A673 (cell line): ENCODE data around the gene COMMD6. TPM values are rescaled to one million over a fixed set of nuclear protein-coding genes. Genes with fewer than 3 reads are reported as not detected.

Source experiments
- BruUV-seq: library from RNA; stranded (reverse); fragments of 400-500 nt; replicated peaks from 2 replicates; lab custom pipeline; 2021; lab: Mats Ljungman, UMichigan
- CTCF ChIA-PET: fragments of 300-600 bp; sonication (Branson Sonifier 250); formaldehyde crosslinking; loops from one replicate; lab custom pipeline; 2022; ENCODE audit warnings: antibody characterized with exemption; lab: Charles Lee
- POLR2A ChIA-PET: fragments of 300-600 bp; sonication (Branson Sonifier 250); formaldehyde crosslinking; loops from one replicate; lab custom pipeline; 2022; ENCODE audit warnings: antibody characterized with exemption; ENCODE audit not compliant: low non-redundant PET; lab: Charles Lee
- DNase-seq: peaks from one replicate; pipeline ENCODE4 v3.0.0-alpha.2; 2015; ENCODE audit warnings: low spot score
- H3K27ac ChIP-seq: fragments of 200-600 bp; sonication (generic); 2 replicates; pipeline ENCODE4 v1.5.1; 2016; ENCODE audit warnings: mixed run types, low read depth, mild to moderate bottlenecking, mixed read lengths, antibody characterized with exemption, low read length; ENCODE audit not compliant: poor library complexity, severe bottlenecking
- H3K27me3 ChIP-seq: fragments of 200-600 bp; sonication (generic); replicated peaks from 2 replicates; pipeline ENCODE4 v1.6.1; 2017; ENCODE audit warnings: mixed run types, low read depth, mild to moderate bottlenecking, mixed read lengths, antibody characterized with exemption, low read length; ENCODE audit not compliant: insufficient read depth, poor library complexity
- H3K36me3 ChIP-seq: fragments of 200-600 bp; sonication (generic); 2 replicates; pipeline ENCODE4 v1.6.1; 2016; ENCODE audit warnings: mixed run types, mild to moderate bottlenecking, mixed read lengths, antibody characterized with exemption, low read length; ENCODE audit not compliant: insufficient read depth, poor library complexity, severe bottlenecking
- H3K4me1 ChIP-seq: fragments of 200-600 bp; sonication (generic); 2 replicates; pipeline ENCODE4 v1.6.1; 2017; ENCODE audit warnings: mixed run types, mild to moderate bottlenecking, mixed read lengths, antibody characterized with exemption, low read length; ENCODE audit not compliant: insufficient read depth, poor library complexity, severe bottlenecking
- H3K4me3 ChIP-seq: fragments of 200-600 bp; sonication (generic); 2 replicates; pipeline ENCODE4 v1.5.1; 2016; ENCODE audit warnings: low read depth, mixed run types, mild to moderate bottlenecking, mixed read lengths, low read length; ENCODE audit not compliant: poor library complexity, severe bottlenecking
- H3K9me3 ChIP-seq: fragments of 200-600 bp; sonication (generic); 2 replicates; pipeline ENCODE4 v1.6.1; 2016; ENCODE audit warnings: mixed run types, low read depth, mild to moderate bottlenecking, mixed read lengths, antibody characterized with exemption, low read length; ENCODE audit not compliant: poor library complexity, severe bottlenecking
- CTCF ChIP-seq: fragments of 300-800, 200-600 bp; sonication (generic); conservative IDR thresholded peaks from 2 replicates; pipeline ENCODE4 v1.5.1; 2017; ENCODE audit warnings: low read depth, mild to moderate bottlenecking, antibody characterized with exemption, low read length, moderate library complexity, mixed read lengths
- EZH2 ChIP-seq: fragments of 200-600 bp; sonication (generic); IDR thresholded peaks from 2 replicates; pipeline ENCODE4 v1.6.1; 2017; ENCODE audit warnings: borderline replicate concordance, low read depth, mild to moderate bottlenecking, mixed read lengths, antibody characterized with exemption, low read length; ENCODE audit not compliant: poor library complexity, severe bottlenecking
- intact Hi-C: fragments of 100-400 bp; cut with micrococcal nuclease; formaldehyde crosslinking; loops from one replicate; pipeline ENCODE4 v1.10.0; 2022; ENCODE audit not compliant: unreplicated experiment
- total RNA-seq: library from RNA; stranded (reverse); gene quantifications from 2 replicates; pipeline ENCODE4 v1.2.3, GENCODE V29; 2021

COMMD6 gene
- total RNA-seq, 1 experiment from 2014 or later: 60.4 TPM

GRCh38 chr13:75486146-75487062 lies 51.2 kb downstream of the COMMD6 start:
- POLR2A ChIA-PET: no interaction called here
- TF ChIP-seq CTCF: no peak
- TF ChIP-seq EZH2: no peak
- BruUV-seq: no TSS peak

GRCh38 chr13:75485286-75486062 lies 52.2 kb downstream of the COMMD6 start:
- no peak overlapping the region for H3K27ac ChIP-seq
- no peaks in the 10 kb centered on the region for H3K36me3 ChIP-seq
- H3K27me3 ChIP-seq: peaks cover 9% of the 10 kb centered on the region
- DNase-seq: no peak
- ChIA-PET CTCF (no interaction called here), POLR2A (no interaction called here)
- TF ChIP-seq EZH2 (no peak), CTCF (no peak)
- no peaks in the 10 kb centered on the region for H3K4me1 ChIP-seq
- no peak overlapping the region for H3K4me3 ChIP-seq
- BruUV-seq: no TSS peak
- no peaks in the 10 kb centered on the region for H3K9me3 ChIP-seq
- intact Hi-C loops: no loop called here

More at GRCh38 chr13:75486146-75487062, 51.2 kb downstream of the COMMD6 start:
- H3K27ac ChIP-seq: no peak overlapping the region
- no peaks in the 10 kb centered on the region for H3K9me3 ChIP-seq
- intact Hi-C loops: no loop called here
- no peaks in the 10 kb centered on the region for H3K4me1 ChIP-seq
- DNase-seq: no peak
- no peaks in the 10 kb centered on the region for H3K36me3 ChIP-seq
- CTCF ChIA-PET: no interaction called here
- H3K4me3 ChIP-seq: no peak overlapping the region
- H3K27me3 ChIP-seq: peaks cover 3% of the 10 kb centered on the region

GRCh38 chr13:75482820-75483079 lies 54.9 kb downstream of the COMMD6 start:
- POLR2A ChIA-PET: no interaction called here
- Histone ChIP-seq H3K4me1 (no peaks in the 10 kb centered on the region), H3K27me3 (peaks cover 32% of the 10 kb centered on the region), H3K9me3 (no peaks in the 10 kb centered on the region), H3K36me3 (no peaks in the 10 kb centered on the region), H3K27ac (no peak overlapping the region), H3K4me3 (peak overlapping the region; percentile 83)
- no peak for DNase-seq
- intact Hi-C loops: loop anchor here (1.0 to 5.0 kb wide), 2 partner anchors 67 to 110 kb away; partner anchors contain the start of gene UCHL3
- CTCF ChIA-PET: no interaction called here
- TF ChIP-seq EZH2: no peak
- TF ChIP-seq CTCF: no peak
- no TSS peak for BruUV-seq
